DMS153 (cell line): ENCODE data around the gene OR6B2.

Experiments
- DNase-seq: peaks from one replicate; lab custom pipeline; 2025; lab: John Stamatoyannopoulos, UW

Gene OR6B2

GRCh38 chr2:240041363-240041762, 11.1 kb upstream of the OR6B2 start:
- no peak for DNase-seq

DNA sequence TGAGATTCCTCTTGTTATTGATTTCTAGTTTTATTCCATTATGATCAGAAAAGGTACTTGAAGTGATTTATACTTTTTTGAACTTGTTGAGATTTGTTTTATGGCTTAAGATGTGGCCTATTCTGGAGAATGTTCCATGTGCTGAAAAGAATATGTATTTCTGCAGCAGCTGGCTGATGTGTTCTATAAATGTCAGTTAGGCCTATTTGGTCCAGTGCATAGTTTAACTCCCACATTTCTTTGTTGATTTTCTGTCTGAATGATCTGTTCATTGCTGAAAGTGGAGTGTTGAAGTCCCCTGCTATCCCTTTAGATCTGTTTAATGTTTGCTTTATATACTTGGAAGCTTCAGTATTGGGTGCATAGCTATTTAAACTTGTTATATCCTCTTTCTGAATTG, 7.1 kb upstream of the OR6B2 start:
- no peak for DNase-seq

DNA sequence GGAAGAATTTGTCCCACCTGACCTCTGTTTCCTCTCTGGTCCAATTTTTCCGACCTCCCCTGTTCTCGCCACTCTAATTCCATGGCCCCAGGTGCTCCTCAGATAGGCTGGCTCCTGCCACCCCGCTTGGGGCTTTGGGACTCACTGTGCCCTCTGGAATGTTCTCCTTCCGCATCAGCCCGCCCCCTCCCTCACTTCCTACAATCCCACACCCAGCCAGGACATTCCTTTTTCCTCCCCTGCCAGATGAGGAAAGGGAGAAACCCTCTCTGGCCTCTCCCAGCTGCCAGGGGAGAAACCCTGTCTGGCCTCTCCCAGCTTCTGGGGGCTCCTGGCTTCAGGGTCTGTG, 3.1 kb upstream of the OR6B2 start:
- no peak for DNase-seq

DNA sequence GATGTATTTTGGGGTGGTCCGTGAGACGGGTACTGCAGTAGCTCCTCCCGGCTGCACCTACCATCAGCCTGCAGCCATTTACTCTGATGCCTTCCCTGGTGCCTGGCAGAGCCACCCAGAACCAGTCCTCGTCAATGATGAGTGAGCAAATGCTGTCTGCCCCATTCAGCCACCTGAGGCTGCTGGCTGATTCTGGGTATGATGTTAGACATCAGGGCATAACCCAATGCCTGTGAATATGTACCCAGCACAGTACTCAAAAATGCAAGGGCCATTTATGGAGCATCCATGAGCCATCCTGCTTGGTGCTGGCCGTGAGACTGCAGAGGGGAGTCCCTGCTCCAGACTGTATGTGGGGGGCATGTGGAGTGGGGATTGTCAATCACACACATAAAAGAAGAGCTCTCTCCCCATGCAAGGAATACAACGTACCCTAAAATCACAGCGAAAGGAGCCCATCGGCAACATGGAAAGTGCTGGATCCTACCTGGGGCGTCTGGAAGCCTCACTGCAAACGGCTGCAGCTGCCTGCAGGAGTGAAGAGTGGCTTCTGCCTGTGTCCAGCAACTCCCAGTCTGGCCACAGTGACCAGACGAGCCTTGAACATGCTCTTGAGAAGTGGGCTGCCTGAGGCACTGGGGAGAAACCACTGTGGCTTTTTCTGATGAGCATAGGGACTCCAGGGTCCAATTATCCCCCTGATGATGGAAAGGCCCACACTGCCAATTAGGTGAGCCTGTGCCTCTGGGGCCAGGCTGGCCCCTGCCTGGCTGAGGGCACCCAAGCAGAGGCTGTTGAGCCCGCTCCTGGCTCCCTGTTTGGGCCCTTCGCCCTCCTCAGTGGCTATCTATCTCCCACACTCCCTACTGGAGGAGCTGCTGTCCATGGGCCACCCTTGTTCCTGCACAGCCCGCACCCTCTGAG, 2.4 kb upstream of the OR6B2 start:
- no peak for DNase-seq

DNA sequence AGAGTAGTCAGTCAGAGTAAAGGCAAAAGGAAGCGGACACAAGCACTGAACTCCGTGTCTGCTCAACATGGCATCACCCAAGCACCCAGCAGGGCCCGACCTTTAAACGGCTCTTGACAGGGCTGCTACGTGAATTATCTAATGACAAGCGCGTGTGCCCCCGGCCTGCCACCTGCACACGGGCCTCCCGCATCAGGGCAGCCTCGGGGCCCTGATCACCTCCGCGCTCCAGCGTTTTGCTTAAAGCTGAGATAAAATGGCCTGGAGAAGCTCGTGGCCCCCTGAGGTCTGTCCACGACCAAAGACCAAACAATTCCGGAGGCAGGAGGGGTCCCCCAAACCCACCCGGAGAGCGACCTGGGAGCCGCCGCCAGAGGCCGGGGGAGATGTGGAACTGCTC, 5.5 kb downstream of the OR6B2 start:
- no peak for DNase-seq

- no peak for DNase-seq
Measured at GRCh38 chr2:240023792-240024191, 6.4 kb downstream of the OR6B2 start.

DNA sequence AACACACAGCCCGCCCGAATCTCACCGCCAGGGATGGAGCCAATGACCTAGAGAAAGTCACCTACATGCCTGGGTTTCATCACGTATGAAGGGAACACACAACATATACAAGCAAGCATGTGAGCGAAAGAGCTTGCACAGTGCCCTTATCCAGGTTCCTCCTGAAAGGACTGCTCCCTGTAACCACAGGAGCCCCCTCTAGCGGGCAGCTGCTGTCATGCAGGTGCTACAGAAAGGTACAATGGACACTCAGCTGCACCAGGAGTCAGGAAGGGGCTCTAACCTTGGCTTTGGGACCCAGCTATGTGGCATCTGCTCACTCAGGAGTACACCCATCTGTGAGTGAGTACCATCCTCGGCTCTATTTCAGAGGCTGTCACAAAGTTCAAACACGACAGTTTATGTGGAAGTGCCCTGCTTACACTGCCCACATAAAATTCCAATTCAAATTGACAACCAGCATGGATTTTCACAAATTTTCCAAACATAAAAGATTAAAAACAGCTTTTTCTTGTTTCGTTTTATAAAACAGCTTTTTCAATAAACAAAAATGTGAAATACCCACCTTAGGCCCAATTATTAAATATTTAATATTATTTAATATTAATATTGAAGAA, 8.6 kb downstream of the OR6B2 start:
- peak; percentile 8 for DNase-seq

DNA sequence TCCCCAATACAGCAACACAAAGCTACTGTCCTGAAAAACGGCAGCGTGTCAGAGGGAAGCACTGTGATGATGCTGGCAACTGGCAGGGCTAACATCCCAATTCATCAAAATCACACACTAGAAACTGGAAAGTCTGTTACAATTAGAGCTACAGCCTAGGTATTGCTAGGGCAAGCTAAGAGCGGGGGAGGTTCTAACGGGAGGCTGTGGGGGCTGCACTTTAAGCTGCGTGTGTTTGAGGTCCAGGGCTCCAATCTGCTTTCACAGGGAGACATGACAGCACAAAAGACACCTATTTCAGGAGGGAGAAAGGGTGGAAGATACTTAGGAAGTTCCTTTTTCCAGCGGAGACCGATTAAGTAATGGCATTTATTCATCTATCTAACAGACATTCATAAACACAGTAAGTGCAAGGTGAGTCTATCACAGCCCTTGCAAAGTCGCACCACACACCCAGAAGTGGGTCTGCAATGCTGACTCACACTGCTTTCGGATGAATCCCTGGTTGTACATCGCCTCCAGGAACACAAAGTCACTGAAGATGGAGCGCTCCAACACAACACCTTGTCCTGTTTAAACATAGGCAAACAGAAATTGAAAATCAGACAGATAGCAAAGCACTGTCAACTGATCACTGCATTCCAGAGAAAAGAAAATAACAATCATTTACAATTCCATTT, 12.0 kb downstream of the OR6B2 start:
- DNase-seq, result no peak

GRCh38 chr2:240014327-240014726, 15.9 kb downstream of the OR6B2 start:
- no peak for DNase-seq

DNA sequence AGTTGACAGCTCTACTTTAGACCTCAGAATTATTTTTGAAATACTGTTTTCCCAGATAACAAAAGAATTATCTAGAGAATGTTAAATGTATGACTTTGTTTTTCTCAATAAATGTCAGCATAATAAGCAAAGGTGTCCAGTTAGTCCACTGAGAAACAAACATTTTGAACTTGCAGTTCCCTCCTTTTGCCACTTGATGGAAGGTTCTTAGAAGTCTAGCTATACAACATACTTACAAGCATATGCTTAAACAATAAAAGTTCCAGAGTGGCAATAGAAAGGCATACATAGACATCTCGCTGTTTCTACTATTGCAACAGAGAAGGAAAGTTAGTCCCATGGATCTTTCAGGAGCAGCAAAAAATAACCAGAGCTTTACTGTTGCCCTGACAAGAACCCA, 16.9 kb downstream of the OR6B2 start:
- no peak for DNase-seq

- DNase-seq, result no peak
Measured at GRCh38 chr2:240002983-240003382, 27.2 kb downstream of the OR6B2 start.

DNA sequence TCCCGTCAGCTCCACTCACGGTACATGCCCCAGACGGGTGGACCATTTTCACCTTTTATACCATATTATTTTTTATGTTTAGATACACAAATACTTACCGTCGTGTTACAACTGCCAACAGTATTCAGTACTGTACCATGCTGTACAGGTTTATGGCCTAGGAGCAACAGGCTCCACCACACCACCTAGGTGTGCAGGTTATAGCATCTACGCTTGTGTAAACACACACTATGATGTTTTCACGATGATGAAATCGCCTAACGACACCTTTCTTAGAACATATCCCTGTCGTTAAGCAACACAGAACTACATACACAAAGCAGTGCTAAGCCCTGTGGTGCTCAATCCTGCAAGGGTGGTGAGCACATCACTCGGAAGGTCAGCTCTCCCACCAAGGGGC, 29.6 kb downstream of the OR6B2 start:
- no peak for DNase-seq

DNA sequence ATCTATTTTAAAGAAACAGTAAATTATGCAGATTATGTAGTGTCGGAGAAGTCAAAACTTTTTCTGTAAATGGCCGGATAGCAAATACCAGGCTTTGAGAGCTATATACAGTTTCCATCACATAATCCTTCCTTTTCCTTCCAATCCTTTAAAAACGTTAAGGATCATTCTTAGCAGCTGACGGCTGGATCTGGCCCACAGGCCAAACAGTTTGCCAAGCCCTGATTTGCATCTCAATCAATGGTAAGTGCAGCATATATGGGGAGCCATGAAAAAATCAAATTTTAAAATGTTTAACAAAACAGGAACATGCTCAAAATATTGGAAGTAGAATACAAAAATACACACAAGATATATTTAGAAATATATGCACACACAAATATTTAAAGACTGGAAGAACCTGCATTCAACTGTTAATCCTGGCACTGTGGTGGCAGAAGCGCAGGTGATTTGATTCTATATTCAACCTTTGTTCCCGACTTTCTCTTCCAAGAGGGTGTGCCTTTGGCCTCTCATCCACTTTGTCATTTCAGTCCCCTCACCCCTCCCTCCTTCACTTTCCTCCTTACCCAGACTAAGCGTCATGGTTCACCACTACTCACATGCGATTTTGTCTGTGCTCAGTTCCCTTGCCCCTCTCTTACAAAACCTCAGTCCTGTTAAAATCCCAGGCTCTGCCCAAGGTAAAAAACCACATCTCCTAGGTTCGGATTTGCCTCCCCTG, 32.4 kb downstream of the OR6B2 start:
- DNase-seq, result no peak

DNA sequence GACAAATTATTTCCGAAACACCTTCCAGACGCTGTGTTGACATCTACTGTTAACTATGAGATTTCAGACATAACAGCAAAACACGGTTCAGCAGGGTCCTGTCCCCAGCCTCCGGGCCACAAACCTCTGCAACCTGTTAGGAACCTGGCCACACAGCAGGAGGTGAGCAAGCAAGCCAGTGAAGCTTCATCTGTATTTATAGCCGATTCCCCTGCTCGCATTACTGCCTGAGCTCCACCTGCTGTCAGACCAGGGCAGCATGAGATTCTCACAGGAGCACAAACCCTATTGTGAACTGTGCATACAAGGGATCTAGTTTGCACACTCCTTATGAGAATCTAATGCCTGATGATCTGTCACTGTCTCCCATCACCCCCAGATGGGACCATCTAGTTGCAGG, 36.1 kb downstream of the OR6B2 start:
- DNase-seq, result no peak

GRCh38 chr2:239993291-239993690, 36.9 kb downstream of the OR6B2 start:
- DNase-seq, result no peak

DNA sequence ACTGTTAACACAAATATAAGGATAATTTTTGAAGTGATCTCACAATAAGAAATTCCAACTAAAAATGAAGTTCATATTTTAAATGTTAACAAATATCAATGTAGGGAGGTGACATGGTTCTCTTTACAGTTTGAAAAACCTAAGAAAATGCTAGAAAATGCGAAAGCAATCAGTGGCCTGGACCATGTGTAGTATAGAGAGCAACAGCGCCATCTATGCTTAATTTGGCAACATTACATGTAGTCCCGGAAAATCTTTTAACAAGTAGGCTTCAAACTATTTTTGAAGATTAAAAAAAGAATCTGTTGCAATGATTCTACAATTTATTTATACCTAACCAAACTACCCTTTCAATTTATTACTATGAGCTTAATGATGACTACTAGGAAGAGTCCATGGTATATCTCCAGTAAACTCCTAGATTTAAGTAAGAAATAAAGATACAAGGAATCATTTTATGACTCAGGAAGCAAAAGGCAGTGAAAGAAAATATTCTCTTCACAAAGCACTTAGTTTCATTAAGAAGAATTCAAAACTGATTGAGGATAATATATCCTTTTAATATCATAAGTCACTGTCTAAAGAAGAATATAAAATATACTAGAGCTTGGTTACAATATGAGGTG, 38.4 kb downstream of the OR6B2 start:
- DNase-seq, result no peak

DNA sequence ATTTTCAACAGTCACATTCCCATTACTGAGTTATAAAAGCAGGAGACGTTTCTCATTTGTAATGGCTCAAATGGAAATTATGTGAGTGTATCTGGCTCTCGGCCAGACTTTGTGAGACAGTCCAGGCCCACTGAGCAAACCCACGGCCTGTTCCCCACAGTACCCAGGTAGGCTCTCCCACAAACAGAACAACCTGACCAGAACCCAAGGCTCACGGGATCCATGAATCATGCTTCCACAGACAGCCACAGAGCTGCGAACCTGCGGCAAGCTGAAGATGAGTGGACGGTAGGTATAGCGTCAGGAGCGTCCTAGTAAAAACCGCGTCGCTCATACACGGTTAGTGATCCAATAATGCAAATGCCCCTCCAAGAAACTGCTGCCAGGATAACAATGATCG, 39.3 kb downstream of the OR6B2 start:
- DNase-seq, result no peak

GRCh38 chr2:239985356-239985755, 44.9 kb downstream of the OR6B2 start:
- DNase-seq, result no peak

DNA sequence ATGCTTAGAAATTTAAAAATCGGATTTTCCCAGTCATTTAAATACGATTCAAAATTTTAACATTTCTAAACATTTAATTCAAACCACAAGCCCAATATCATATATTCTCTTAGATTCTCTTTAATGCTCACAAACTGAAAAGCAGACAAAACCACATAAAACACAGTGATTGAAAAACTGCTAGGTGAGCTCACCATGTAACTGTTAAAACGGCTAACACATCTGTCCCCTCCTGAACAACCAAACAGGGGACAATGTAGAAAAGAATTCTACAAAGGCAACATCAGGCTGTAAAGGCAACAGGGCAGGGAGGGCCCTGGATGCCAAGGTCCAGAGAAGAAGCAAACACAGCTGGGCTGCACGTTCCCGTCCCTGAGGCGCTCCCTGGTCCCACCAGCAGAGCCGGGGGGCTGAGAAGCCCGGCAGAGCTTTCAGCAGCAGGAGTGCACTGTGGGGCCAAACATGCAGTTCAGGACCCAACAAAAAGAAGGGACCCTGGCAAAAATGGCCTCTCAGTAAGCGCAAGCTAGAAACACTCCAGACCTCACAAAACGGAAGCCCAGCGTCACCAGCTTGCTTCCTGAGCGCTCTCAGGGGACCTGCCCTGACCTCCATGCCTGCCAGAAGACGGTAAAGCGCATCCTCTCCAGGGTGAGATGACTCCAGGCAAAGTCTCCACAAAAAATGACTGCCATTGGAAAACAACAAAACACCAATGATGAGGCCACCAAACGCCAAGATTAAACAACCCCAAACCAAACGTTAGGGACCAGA, 45.6 kb downstream of the OR6B2 start:
- no peak for DNase-seq

DNA sequence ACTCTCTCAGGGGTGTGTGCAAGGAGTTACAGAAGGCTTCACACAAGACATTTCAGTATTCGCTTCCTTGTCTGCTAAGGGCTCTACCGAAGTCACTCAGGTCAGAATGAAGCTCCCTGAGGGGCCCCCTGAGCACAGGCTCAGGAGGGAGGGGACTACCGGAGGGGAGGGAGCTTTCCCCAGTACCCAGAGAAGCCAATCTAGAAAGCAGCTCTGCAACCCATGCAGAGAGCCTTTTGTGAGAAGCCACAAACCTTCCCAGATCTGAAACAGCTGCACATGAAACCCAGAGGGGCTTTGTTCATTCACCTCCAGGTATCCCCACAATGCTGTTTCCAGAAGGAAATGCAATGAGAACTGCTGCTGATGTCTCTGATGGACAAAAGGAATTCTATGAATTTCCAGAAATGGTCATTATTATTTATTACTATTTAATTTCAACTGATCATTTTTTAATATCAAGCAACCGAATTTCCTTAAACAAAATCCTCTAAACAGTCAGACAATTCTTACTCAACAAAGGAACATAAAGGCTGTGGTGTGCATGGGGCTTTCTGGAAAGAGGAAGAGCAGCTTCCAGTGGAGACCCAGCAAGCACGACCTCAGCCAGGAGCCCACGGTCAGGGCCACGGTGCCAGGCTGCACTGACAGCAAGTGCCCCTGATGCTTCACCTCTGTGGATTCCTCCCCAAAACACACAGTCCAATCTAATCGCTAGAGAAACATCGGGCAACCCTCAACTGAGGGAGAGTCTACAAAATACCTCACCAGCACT, 47.0 kb downstream of the OR6B2 start:
- no peak for DNase-seq
